OCI-LY7 (cell line): ENCODE results near the gene MAVS. TPM values are rescaled to one million over a fixed set of nuclear protein-coding genes. Genes with fewer than 3 reads are reported as not detected.

ENCODE experiments used
- BruUV-seq: library from RNA; stranded (reverse); fragments of 400-500 nt; replicated peaks from 2 replicates; lab custom pipeline; 2021; lab: Mats Ljungman, UMichigan
- CTCF ChIA-PET: fragments of 300-600 bp; sonication (Branson Sonifier 250); formaldehyde crosslinking; loops from one replicate; lab custom pipeline; 2022; ENCODE audit warnings: antibody characterized with exemption; ENCODE audit not compliant: unreplicated experiment; lab: Charles Lee
- POLR2A ChIA-PET: fragments of 300-600 bp; sonication (Branson Sonifier 250); formaldehyde crosslinking; loops from one replicate; lab custom pipeline; 2022; ENCODE audit warnings: antibody characterized with exemption; lab: Charles Lee
- DNase-seq: peaks from one replicate; pipeline ENCODE4 v3.0.0-alpha.2; 2015; ENCODE audit warnings: low spot score
- H2AFZ ChIP-seq: fragments of 200-600 bp; sonication (generic), shearing (Covaris generic); 2 replicates; pipeline ENCODE4 v1.6.1; 2014; ENCODE audit warnings: mild to moderate bottlenecking, antibody characterized with exemption, low read length, moderate library complexity
- H3K27ac ChIP-seq: fragments of 200-600 bp; sonication (generic); 2 replicates; pipeline ENCODE4 v1.5.1; 2014; ENCODE audit warnings: mixed run types, low read depth, mild to moderate bottlenecking, moderate library complexity, low read length, inconsistent platforms; ENCODE audit not compliant: poor library complexity, severe bottlenecking
- H3K36me3 ChIP-seq: fragments of 200-600 bp; sonication (generic); 2 replicates; pipeline ENCODE4 v1.6.1; 2014; ENCODE audit warnings: mild to moderate bottlenecking, antibody characterized with exemption, low read length, moderate library complexity, mixed read lengths; ENCODE audit not compliant: insufficient read depth
- H3K4me1 ChIP-seq: fragments of 200-600 bp; sonication (generic); 2 replicates; pipeline ENCODE4 v1.5.1; 2014; ENCODE audit warnings: mild to moderate bottlenecking, low read length; ENCODE audit not compliant: insufficient read depth, poor library complexity, severe bottlenecking
- H3K4me2 ChIP-seq: fragments of 200-600 bp; sonication (generic); 2 replicates; pipeline ENCODE4 v1.6.1; 2014; ENCODE audit warnings: mild to moderate bottlenecking, low read length
- H3K4me3 ChIP-seq: fragments of 200-600 bp; sonication (generic); 2 replicates; pipeline ENCODE4 v1.5.1; 2014; ENCODE audit warnings: mild to moderate bottlenecking, low read depth, low read length; ENCODE audit not compliant: poor library complexity, severe bottlenecking
- H3K79me2 ChIP-seq: fragments of 200-600 bp; sonication (generic); 2 replicates; pipeline ENCODE4 v1.6.1; 2016; ENCODE audit warnings: low read depth, mild to moderate bottlenecking, low read length, moderate library complexity, mixed read lengths; ENCODE audit not compliant: insufficient read depth
- H3K9me2 ChIP-seq: fragments of 200-600 bp; sonication (generic); 2 replicates; pipeline ENCODE4 v1.6.1; 2016; ENCODE audit warnings: mild to moderate bottlenecking, low read length, mixed read lengths; ENCODE audit not compliant: insufficient read depth
- H3K9me3 ChIP-seq: fragments of 200-600 bp; sonication (generic); 2 replicates; pipeline ENCODE4 v1.6.1; 2014; ENCODE audit warnings: mild to moderate bottlenecking, mixed run types, low read length, mixed read lengths
- H4K20me1 ChIP-seq: fragments of 200-600 bp; sonication (generic); 2 replicates; pipeline ENCODE4 v1.6.1; 2014; ENCODE audit warnings: mild to moderate bottlenecking, antibody characterized with exemption, low read length, moderate library complexity, mixed read lengths; ENCODE audit not compliant: insufficient read depth
- CTCF ChIP-seq: fragments of 200-600 bp; sonication (generic); conservative IDR thresholded peaks from 2 replicates; pipeline ENCODE4 v1.5.1; 2014; ENCODE audit warnings: mild to moderate bottlenecking, antibody characterized with exemption, low read length, moderate library complexity, mixed read lengths
- EZH2phosphoT487 ChIP-seq: fragments of 200-600 bp; sonication (generic); IDR thresholded peaks from 2 replicates; pipeline ENCODE4 v1.6.1; 2018; ENCODE audit warnings: low read depth, borderline replicate concordance, mild to moderate bottlenecking, mixed run types, antibody characterized with exemption, low read length, moderate library complexity, mixed read lengths
- intact Hi-C: fragments of 100-400 bp; cut with micrococcal nuclease; formaldehyde crosslinking; loops from one replicate; pipeline ENCODE4 v1.10.0; 2022; ENCODE audit not compliant: unreplicated experiment
- total RNA-seq, 2 experiments: library from RNA; depleted of rRNA in 1 of 2; stranded (reverse); fragments of >200 nt in 1 of 2; shearing (Covaris generic) in 1 of 2; gene quantifications; 2 replicates each; pipeline ENCODE4 v1.2.3, GENCODE V29; 2014 to 2022

Gene MAVS
- total RNA-seq, 2 experiments from 2014 or later, result 19.8 to 35.5 TPM

- Histone ChIP-seq H3K9me2 (no peaks in the 10 kb centered on the region), H3K9me3 (no peaks in the 10 kb centered on the region), H3K36me3 (peaks cover 77% of the 10 kb centered on the region), H3K4me1 (peaks cover 34% of the 10 kb centered on the region), H4K20me1 (no peaks in the 10 kb centered on the region), H2AFZ (no peak overlapping the region), H3K27ac (no peak overlapping the region), H3K79me2 (peaks cover 12% of the 10 kb centered on the region), H3K4me2 (no peak overlapping the region), H3K4me3 (no peak overlapping the region)
- ChIA-PET POLR2A (interaction anchor here (2.2 kb wide), 1 partner anchor 18 kb away, joined by 4 read pairs; the partner anchor contains the start of gene AP5S1), CTCF (no interaction called here)
- intact Hi-C loops, result no loop called here
- TF ChIP-seq EZH2phosphoT487 (no peak), CTCF (no peak)
- no peak for DNase-seq
- no TSS peak for BruUV-seq
Measured at GRCh38 chr20:3803289-3803688, 43.3 kb upstream of the MAVS start.

- no TSS peak for BruUV-seq
- intact Hi-C loops, result no loop called here
- ChIA-PET POLR2A (interaction anchor here (2.2 kb wide), 1 partner anchor 17 kb away, joined by 4 read pairs; the partner anchor contains the start of gene AP5S1), CTCF (no interaction called here)
- Histone ChIP-seq H3K79me2 (peaks cover 7% of the 10 kb centered on the region; the same call in 1 of the 2 replicates), H4K20me1 (no peaks in the 10 kb centered on the region), H3K36me3 (peaks cover 71% of the 10 kb centered on the region), H3K4me1 (peaks cover 28% of the 10 kb centered on the region), H3K9me3 (no peaks in the 10 kb centered on the region), H3K4me2 (no peak overlapping the region), H3K27ac (no peak overlapping the region), H2AFZ (no peak overlapping the region), H3K4me3 (no peak overlapping the region), H3K9me2 (no peaks in the 10 kb centered on the region)
- TF ChIP-seq EZH2phosphoT487, result no peak
- no peak for TF ChIP-seq CTCF
- DNase-seq, result no peak
Measured at GRCh38 chr20:3803854-3804253, 42.8 kb upstream of the MAVS start.

DNA sequence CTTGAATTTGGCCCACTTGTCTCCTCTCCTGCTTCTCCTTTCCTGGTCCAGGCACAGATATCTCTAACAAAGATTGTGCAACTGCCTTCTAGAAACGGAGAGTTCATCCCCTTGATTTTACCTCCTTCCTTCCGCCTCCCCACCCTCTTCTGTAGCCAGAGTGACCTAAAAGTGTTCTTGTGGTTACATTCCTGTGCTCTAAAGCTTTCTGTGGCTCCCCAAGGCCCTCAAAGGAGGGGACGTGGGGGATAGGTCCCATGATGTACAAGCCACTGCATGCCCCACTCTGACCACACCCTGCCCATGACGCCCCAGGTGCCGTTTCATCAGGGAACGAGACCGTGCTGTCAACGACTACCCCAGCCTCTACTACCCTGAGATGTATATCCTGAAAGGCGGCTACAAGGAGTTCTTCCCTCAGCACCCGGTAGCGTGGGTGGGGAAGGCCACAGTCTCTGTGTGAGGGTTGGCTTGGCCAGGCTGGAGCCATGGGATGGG, 42.3 kb upstream of the MAVS start:
- Histone ChIP-seq H3K4me3 (no peak overlapping the region), H3K4me1 (peaks cover 24% of the 10 kb centered on the region), H2AFZ (no peak overlapping the region), H3K36me3 (peaks cover 70% of the 10 kb centered on the region), H3K9me2 (no peaks in the 10 kb centered on the region), H4K20me1 (no peaks in the 10 kb centered on the region), H3K27ac (no peak overlapping the region), H3K79me2 (peaks cover 6% of the 10 kb centered on the region; the same call in 1 of the 2 replicates), H3K9me3 (no peaks in the 10 kb centered on the region), H3K4me2 (no peak overlapping the region)
- no TSS peak for BruUV-seq
- TF ChIP-seq EZH2phosphoT487 (no peak), CTCF (no peak)
- ChIA-PET CTCF (no interaction called here), POLR2A (interaction anchor here (0.6 to 2.2 kb wide), 2 partner anchors 17 to 663 kb away, joined by 4 read pairs; partner anchors contain the start of gene AP5S1)
- intact Hi-C loops, result no loop called here
- no peak for DNase-seq
